Fibroblast of skin of right biceps (primary cell): ENCODE measurements around the gene KRT6C.
"Not testable (repeated sequence)": the region's sequence is repeated elsewhere in the genome, so short reads cannot be mapped to it uniquely, and the experiment has no call there.

Experiments
- DNase-seq: peaks from one replicate; pipeline ENCODE4 v3.0.0-alpha.2; 2013

KRT6C gene

GRCh38 chr12:52499806-52500560 is 26.4 kb upstream of the KRT6C start:
- DNase-seq = peak; percentile 58

- no peak for DNase-seq
Observed at GRCh38 chr12:52498946-52499345, 25.3 kb upstream of the KRT6C start.

- no peak for DNase-seq
Observed at GRCh38 chr12:52497975-52498374, 24.4 kb upstream of the KRT6C start.

- peak; percentile 91 for DNase-seq
Observed at GRCh38 chr12:52496590-52497071, 23.0 kb upstream of the KRT6C start.

GRCh38 chr12:52496054-52496453 is 22.4 kb upstream of the KRT6C start:
- peak; percentile 10 for DNase-seq

- DNase-seq = peak; percentile 44
Observed at GRCh38 chr12:52495389-52495788, 21.8 kb upstream of the KRT6C start.

GRCh38 chr12:52494518-52494917 is 20.9 kb upstream of the KRT6C start:
- DNase-seq = peak; percentile 67

GRCh38 chr12:52494100-52494499 is 20.5 kb upstream of the KRT6C start:
- no peak for DNase-seq

GRCh38 chr12:52493172-52493571 is 19.6 kb upstream of the KRT6C start, which contains the start of gene KRT6A:
Gene KRT6A (minus strand): TSS chr12:52493257. CDS start chr12:52493188, 69 bp downstream.
- no peak for DNase-seq

GRCh38 chr12:52492405-52492804 is 18.8 kb upstream of the KRT6C start:
- not testable (repeated sequence) for DNase-seq

GRCh38 chr12:52491495-52491894 is 17.9 kb upstream of the KRT6C start:
- DNase-seq = not testable (repeated sequence)

- DNase-seq = no peak
Observed at GRCh38 chr12:52488736-52489135, 15.1 kb upstream of the KRT6C start.

GRCh38 chr12:52487744-52488443 is 14.3 kb upstream of the KRT6C start:
- DNase-seq = not testable (repeated sequence)

- no peak for DNase-seq
Observed at GRCh38 chr12:52487211-52487610, 13.6 kb upstream of the KRT6C start.

GRCh38 chr12:52486166-52487105 is 12.8 kb upstream of the KRT6C start:
- no peak for DNase-seq

GRCh38 chr12:52480073-52480472 is 6.5 kb upstream of the KRT6C start:
- no peak for DNase-seq

GRCh38 chr12:52477651-52478050 is 4.0 kb upstream of the KRT6C start:
- DNase-seq = no peak

GRCh38 chr12:52474212-52474611 is 607 bp upstream of the KRT6C start:
- no peak for DNase-seq

- no peak for DNase-seq
Observed at GRCh38 chr12:52469853-52470252, 3.8 kb downstream of the KRT6C start.

GRCh38 chr12:52464897-52465296 is 8.7 kb downstream of the KRT6C start:
- no peak for DNase-seq

GRCh38 chr12:52461693-52462092 is 11.9 kb downstream of the KRT6C start:
- DNase-seq = no peak

GRCh38 chr12:52458861-52459260 is 14.7 kb downstream of the KRT6C start:
- no peak for DNase-seq

GRCh38 chr12:52455821-52456220 is 17.8 kb downstream of the KRT6C start:
- DNase-seq = no peak
